AG04450 (cell line): Measurements from ENCODE around the gene PTPRE. TPM values are rescaled to one million over a fixed set of nuclear protein-coding genes. Genes with fewer than 3 reads are reported as not detected.

ENCODE experiments used
- CTCF ChIA-PET: fragments of 300-600, 350-600 bp; formaldehyde crosslinking; extraction: SDS; loops from one replicate; lab custom pipeline; 2022; ENCODE audit warnings: antibody characterized with exemption, inconsistent platforms; lab: Charles Lee
- POLR2A ChIA-PET: fragments of 350-600 bp; formaldehyde crosslinking; extraction: SDS; loops from one replicate; lab custom pipeline; 2021; ENCODE audit warnings: antibody characterized with exemption, inconsistent platforms; lab: Yijun Ruan, JAX
- DNase-seq: peaks from one replicate; pipeline ENCODE4 v3.0.0-alpha.2; 2011; ENCODE audit warnings: low read depth, low spot score
- H3K27ac ChIP-seq: one replicate; pipeline ENCODE4 v1.5.1; 2012; ENCODE audit warnings: low read depth, low read length, control low read depth
- H3K27me3 ChIP-seq: one replicate; pipeline ENCODE4 v1.6.0; 2012; ENCODE audit warnings: low read length; ENCODE audit not compliant: control insufficient read depth, insufficient read depth
- H3K4me3 ChIP-seq: 2 replicates; pipeline ENCODE4 v1.5.1; 2011; ENCODE audit warnings: mild to moderate bottlenecking, low read depth, low read length, control low read depth
- H3K9me3 ChIP-seq: 2 replicates; pipeline ENCODE4 v1.5.1; 2012; ENCODE audit warnings: low read length; ENCODE audit not compliant: control insufficient read depth, insufficient read depth
- CTCF ChIP-seq: IDR thresholded peaks from 2 replicates; pipeline ENCODE4 v1.5.1; 2011; ENCODE audit warnings: low read depth, low read length, control low read depth, inconsistent platforms
- polyA plus RNA-seq: library from polyadenylated mRNA; depleted of rRNA; stranded (reverse); fragments of >200 nt; gene quantifications from 2 replicates; pipeline ENCODE4 v1.2.3, GENCODE V29; 2011

Gene PTPRE
- polyA plus RNA-seq, 1 experiment: 0.38 TPM

- no peaks in the 10 kb centered on the region for H3K27me3 ChIP-seq
- no peak overlapping the region for H3K4me3 ChIP-seq
- POLR2A ChIA-PET: no interaction called here
- no peak for TF ChIP-seq CTCF
- H3K27ac ChIP-seq: no peak overlapping the region
- CTCF ChIA-PET: interaction anchor here (0.8 kb wide), 1 partner anchor 30 kb away, joined by 3 read pairs; no protein-coding TSS in a partner anchor
- DNase-seq: no peak
- H3K9me3 ChIP-seq: no peaks in the 10 kb centered on the region
Measured at GRCh38 chr10:128098631-128099030, 191.7 kb downstream of the PTPRE start.

- Histone ChIP-seq H3K27me3 (no peaks in the 10 kb centered on the region), H3K27ac (no peak overlapping the region), H3K4me3 (no peak overlapping the region), H3K9me3 (no peaks in the 10 kb centered on the region)
- no peak for DNase-seq
- no peak for TF ChIP-seq CTCF
- CTCF ChIA-PET: interaction anchor here (1.5 kb wide), 1 partner anchor 28 kb away, joined by 4 read pairs; no protein-coding TSS in a partner anchor
- POLR2A ChIA-PET: no interaction called here
Measured at GRCh38 chr10:128099901-128100300, 193.0 kb downstream of the PTPRE start.

- Histone ChIP-seq H3K27ac (no peak overlapping the region), H3K27me3 (no peaks in the 10 kb centered on the region), H3K9me3 (no peaks in the 10 kb centered on the region), H3K4me3 (no peak overlapping the region)
- ChIA-PET POLR2A (no interaction called here), CTCF (interaction anchor here (1.4 kb wide), 1 partner anchor 33 kb away, joined by 3 read pairs; no protein-coding TSS in a partner anchor)
- no peak for DNase-seq
- no peak for TF ChIP-seq CTCF
Measured at GRCh38 chr10:128101901-128102300, 195.0 kb downstream of the PTPRE start.

GRCh38 chr10:128102480-128103228, 195.8 kb downstream of the PTPRE start:
- DNase-seq: no peak
- no peak for TF ChIP-seq CTCF
- Histone ChIP-seq H3K27ac (no peak overlapping the region), H3K4me3 (no peak overlapping the region), H3K27me3 (no peaks in the 10 kb centered on the region), H3K9me3 (no peaks in the 10 kb centered on the region)
- ChIA-PET POLR2A (no interaction called here), CTCF (interaction anchor here (1.4 kb wide), 1 partner anchor 33 kb away, joined by 3 read pairs; no protein-coding TSS in a partner anchor)

- POLR2A ChIA-PET: no interaction called here
Measured at GRCh38 chr10:128103229-128103714, 196.4 kb downstream of the PTPRE start.

More at GRCh38 chr10:128103229-128103714, 196.4 kb downstream of the PTPRE start:
- no peaks in the 10 kb centered on the region for H3K27me3 ChIP-seq
- H3K4me3 ChIP-seq: no peak overlapping the region
- H3K27ac ChIP-seq: no peak overlapping the region
- H3K9me3 ChIP-seq: no peaks in the 10 kb centered on the region
- CTCF ChIA-PET: interaction anchor here (0.6 to 1.4 kb wide), 2 partner anchors 34 kb away, joined by 3 read pairs; no protein-coding TSS in a partner anchor
- no peak for TF ChIP-seq CTCF
- no peak for DNase-seq
